GM19372 (cell line): Measurements from ENCODE around the gene MAN1A2.

ENCODE experiments used
- ATAC-seq: cut with Tn5 transposase; IDR thresholded peaks from one replicate; pipeline ENCODE4 v1.9.1; 2021; ENCODE audit warnings: mild to moderate bottlenecking, low read depth, moderate library complexity; ENCODE audit not compliant: unreplicated experiment

MAN1A2 gene

GRCh38 chr1:117359561-117360289 is 7.5 kb upstream of the MAN1A2 start:
- no peak for ATAC-seq

DNA sequence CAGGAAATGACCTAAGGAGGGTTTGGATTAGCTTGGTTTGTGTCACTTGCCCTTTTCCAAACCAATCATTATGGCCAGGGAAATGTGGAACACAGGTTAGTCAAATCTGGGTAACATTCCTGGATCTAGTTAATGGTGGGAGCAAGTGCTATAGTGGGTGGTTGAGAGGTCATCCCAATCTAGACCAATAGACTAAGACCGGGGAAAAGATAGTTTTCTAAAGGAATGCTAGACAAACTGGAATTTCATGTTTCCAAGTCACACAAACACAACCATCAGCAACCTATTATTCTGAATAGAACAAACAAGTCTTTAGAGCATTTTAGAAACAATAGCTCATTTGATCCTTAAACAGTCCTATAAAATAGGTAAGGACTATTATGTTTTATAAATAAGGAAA is 4.3 kb upstream of the MAN1A2 start:
- ATAC-seq: no peak

DNA sequence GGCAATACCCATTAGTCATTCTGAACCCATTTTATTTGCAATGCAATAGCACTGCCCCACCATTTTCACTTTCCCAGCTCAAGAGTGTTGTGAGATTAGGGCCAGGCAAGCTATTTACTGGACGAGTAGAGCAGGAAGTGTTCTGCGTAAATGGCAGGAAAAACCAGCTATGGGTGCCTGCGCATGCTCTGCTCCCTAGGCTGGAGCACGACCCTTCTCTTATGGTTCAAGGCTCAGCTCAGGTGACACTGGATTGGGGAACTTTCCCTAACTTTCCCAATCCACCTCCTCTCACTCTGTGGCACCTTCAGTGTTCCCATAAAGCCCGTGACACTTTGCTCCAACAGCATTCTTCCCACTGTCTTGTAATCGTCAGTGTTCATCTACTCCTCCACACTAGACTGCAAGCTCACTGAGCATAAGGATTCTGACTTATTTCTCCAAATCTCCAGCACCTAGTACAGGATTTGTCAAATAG is 3.6 kb upstream of the MAN1A2 start:
- no peak for ATAC-seq

GRCh38 chr1:117364240-117364639 is 3.0 kb upstream of the MAN1A2 start:
- no peak for ATAC-seq

- no peak for ATAC-seq
These were observed 1.7 kb upstream of the MAN1A2 start for GRCh38 chr1:117365350-117366176.

DNA sequence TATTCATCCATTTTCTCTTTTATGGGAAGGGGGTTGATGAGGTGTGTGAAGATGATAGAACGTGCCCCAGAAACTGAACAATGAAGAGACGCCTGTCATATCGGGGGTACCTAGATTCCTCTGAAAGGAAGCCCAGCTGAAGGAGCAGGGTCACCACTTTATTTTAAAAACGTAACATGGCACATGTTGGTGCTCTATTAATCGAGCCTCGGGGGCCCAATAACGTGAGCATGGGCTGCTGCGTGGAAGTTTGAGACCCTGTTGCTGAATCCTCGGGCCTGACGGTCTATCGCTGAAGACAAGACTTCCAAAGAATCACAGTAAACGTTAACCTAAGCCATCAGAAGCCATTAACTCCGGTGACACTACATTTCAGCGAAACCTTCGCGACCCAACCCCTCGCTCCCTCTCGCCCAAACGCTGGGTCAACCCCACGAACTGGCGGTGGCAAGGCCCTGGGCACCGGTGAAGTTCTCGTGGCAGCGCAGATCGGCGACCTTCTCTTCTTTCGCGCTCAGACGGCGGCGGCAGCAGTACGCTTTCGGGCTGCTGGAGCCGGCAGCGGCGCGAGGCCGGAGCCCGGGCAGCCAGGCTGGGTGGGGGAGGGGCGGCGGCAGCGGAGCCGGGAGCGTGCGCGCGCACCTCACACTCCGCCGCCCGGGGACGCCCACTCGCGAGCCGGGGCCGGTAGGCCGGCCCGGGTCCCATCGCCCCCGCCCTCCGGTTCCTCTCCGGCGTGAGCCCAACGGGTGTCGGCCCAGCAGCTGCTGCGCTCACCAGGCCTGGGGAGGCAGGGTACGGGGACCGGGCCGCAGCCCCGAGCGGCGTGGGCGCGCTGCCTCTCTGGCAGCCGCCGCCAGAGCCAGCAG is 838 bp upstream of the MAN1A2 start:
- peak; percentile 52 for ATAC-seq

GRCh38 chr1:117368116-117369108 is 1.2 kb downstream of the MAN1A2 start:
- no peak for ATAC-seq

DNA sequence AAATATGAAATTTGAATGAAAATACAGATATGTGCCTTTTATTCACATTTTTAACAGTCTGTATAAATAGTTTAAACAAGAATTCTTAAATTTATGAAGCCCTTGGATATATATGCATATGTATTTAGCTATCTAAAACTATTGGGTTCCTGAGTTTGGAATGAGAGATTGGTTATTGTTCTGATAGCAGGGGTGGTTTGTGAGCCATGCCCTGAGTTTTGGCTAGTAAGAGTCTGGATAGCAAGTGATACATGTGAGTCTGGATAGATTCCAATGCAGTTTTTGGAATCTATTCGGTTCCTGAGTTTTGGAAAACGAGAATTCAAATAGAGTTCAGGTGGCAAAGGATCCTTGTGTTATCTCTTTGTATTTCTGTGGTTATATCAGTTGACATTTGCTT is 2.8 kb downstream of the MAN1A2 start:
- no peak for ATAC-seq

- ATAC-seq: no peak
These were observed 3.3 kb downstream of the MAN1A2 start for GRCh38 chr1:117370509-117370908.

DNA sequence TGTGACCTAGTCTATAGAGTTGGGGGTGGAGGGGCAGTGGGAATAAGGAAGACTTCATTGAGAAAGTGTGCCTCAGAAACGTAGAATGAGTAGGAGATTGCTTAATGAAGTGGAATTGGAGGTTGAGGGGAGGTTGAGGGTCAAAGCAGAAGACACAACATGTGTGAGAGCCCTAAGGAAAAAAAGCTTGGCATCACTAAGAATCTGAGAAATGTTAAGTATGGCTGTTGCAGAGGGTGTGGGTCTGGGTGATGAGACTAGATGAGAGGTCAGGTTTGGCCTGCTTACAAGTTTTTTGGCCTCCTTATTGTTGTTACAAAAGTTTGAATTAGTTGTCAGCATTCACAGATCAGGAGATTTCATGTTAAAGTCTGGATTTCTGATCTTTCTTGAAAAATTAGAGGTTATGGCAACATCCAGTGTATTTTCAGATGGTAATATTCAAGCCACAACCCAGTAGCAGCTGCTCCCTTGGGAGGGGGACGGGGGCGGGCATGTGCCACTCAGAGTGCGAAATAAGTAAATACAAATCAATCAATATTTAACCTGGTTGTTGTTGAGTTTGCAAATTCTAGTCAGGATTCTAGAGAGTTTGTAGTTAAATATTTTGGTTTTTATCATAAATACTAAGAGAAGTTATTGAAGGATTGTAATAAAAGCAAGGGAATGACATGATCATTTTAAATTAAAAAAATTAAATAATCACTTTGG is 4.3 kb downstream of the MAN1A2 start:
- no peak for ATAC-seq

- ATAC-seq: no peak
These were observed 5.7 kb downstream of the MAN1A2 start for GRCh38 chr1:117372863-117373412.

- ATAC-seq: no peak
These were observed 6.7 kb downstream of the MAN1A2 start for GRCh38 chr1:117373932-117374331.

DNA sequence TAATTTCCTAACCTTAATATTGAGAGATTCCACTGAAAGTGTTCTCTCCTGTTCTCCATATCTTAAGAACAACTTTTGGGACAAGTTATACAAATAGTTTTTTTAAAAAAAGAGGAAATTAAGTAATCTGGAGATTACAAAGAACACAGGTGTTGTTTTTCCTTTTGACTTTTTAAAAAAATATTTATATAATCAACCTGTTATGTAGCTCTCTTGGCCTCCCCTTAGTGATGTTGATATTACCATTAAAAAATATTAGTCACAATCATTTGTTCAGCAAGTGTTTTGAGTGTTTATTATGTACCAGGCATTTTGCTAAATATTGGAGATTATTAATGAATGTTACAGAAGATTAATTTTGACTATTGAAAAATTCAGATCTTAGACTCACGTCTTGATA is 8.1 kb downstream of the MAN1A2 start:
- no peak for ATAC-seq

DNA sequence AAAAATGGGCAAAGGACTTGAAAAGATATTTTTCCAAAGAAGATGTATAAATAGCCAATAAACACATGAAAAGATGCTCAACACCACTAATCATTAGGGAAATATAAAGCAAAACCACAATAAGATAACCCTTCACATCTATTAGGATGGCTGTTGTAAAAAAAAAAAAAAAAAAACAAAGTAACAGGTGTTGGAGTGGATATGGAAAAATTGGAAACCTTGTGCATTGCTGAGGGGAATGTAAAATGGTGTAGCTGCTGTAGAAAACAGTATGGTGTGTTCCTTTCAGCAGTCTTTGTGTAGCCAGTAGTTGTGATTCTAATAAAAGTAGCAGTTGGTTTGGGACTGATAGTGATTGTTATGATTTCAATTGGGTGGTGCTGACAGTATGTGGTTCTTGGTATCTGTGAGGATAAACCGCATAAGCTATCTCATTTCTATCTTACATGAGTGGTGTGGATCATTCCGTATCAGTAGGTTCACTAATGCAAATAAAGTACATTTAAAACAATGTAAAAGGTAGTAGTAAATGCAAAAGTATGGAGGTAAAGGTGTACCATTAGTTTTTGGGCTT is 19.9 kb downstream of the MAN1A2 start:
- ATAC-seq: no peak

DNA sequence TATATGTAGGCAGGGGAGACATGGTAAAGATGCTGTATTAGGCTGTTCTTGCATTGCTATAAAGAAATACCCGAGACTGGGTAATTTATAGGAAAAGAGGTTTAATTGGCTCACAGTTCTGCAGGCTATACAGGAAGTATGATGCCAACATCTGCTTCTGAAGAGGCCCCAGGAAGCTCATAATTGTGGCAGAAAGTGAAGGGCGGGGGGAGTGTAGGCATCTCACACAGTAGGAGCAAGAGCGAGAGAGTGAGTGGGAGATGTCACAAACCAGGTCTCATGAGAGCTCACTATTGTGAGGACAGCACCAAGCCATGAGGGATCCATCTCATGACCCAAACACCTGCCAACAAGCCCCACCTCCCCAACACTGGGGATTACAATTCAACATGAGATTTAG is 21.1 kb downstream of the MAN1A2 start:
- ATAC-seq: no peak

- ATAC-seq: no peak
These were observed 22.0 kb downstream of the MAN1A2 start for GRCh38 chr1:117389284-117389683.

DNA sequence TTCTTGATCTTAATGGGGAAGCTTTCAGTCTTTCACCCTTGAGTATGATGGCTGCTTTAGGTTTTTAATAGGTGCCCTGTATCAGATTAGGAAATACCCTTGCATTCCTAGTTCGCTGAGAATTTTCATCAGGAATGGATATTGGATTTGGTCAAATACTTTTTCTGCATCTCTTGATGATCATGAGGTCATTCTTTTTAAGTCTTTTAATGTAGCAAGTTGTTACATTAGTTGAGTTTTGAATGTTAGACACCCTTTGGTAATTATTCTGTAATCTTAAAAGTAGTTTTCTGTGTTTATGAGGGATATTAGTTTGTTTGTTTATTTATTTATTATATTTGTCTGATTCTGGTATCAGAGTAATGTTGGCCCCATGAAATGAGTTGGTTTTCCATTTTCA is 22.5 kb downstream of the MAN1A2 start:
- no peak for ATAC-seq

DNA sequence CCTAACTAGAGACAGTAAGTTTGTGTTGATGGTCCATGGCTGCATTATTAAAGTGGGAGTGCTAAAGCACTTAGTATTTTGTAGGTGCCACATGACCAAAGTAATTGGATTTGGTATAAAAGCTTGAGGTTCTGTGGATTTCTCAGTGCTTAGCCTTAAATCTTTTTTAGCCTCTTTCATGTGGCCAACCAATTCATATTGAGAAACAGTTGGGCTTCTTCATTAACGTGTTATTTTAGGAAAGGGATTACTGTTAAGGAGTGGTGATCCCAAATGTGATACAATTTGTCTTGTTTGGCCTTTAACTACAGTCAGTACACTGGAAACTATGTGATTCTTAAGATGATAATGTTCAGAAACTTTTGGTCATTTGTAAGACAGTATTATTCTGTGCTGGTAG is 25.5 kb downstream of the MAN1A2 start:
- no peak for ATAC-seq
